Measurements from ENCODE around the gene HDLBP.

- TF ChIP-seq EZH2 (IDR thresholded peaks at IDR 0.05; ENCODE audit: insufficient read depth, poor library complexity, severe bottlenecking) (no peak), EZH2phosphoT487 (IDR thresholded peaks at IDR 0.05; ENCODE audit: insufficient read depth, low read depth) (no peak)
These were observed 75.0 kb downstream of the HDLBP start for GRCh38 chr2:241240320-241241004.
